ENCODE measurements around the gene CD151.

Gene CD151

GRCh38 chr11:875769-876301 is 43.1 kb downstream of the CD151 start:
- no peak for DNase-seq

GRCh38 chr11:876545-876944 is 43.8 kb downstream of the CD151 start:
- DNase-seq, result no peak

GRCh38 chr11:877565-877964 is 44.8 kb downstream of the CD151 start:
- DNase-seq, result no peak

GRCh38 chr11:880447-880846 is 47.7 kb downstream of the CD151 start:
- no peak for DNase-seq

- no peak for DNase-seq
These were observed 49.8 kb downstream of the CD151 start for GRCh38 chr11:882596-882995.

- DNase-seq, result no peak
These were observed 50.8 kb downstream of the CD151 start for GRCh38 chr11:883527-883926.

GRCh38 chr11:884578-885070 is 51.9 kb downstream of the CD151 start:
- no peak for DNase-seq

GRCh38 chr11:886568-886967 is 53.8 kb downstream of the CD151 start:
- no peak for DNase-seq

- DNase-seq, result no peak
These were observed 54.8 kb downstream of the CD151 start for GRCh38 chr11:887589-887988.

Data from NCI-H2081 treated with DMSO at 0.1 percent for 48 hours (cell line).